HG03060 (cell line): ENCODE measurements around the gene PERCC1.

Experiments used
- ATAC-seq: cut with Tn5 transposase; IDR thresholded peaks from one replicate; pipeline ENCODE4 v1.9.1; 2021; ENCODE audit warnings: low read depth, moderate number of reproducible peaks; ENCODE audit not compliant: unreplicated experiment

Gene PERCC1

GRCh38 chr16:1430759-1431496 is at the start of gene PERCC1:
Gene PERCC1 (plus strand): TSS chr16:1431078. CDS start chr16:1432594, 1,516 bp downstream.
- no peak for ATAC-seq

- no peak for ATAC-seq
These were observed 49.1 kb upstream of the PERCC1 start for GRCh38 chr16:1381612-1382406.

GRCh38 chr16:1383556-1383955 is 47.3 kb upstream of the PERCC1 start:
- ATAC-seq, result no peak

GRCh38 chr16:1385232-1385631 is 45.6 kb upstream of the PERCC1 start:
- ATAC-seq, result no peak

- ATAC-seq, result no peak
These were observed 43.5 kb upstream of the PERCC1 start for GRCh38 chr16:1387331-1387730.

GRCh38 chr16:1389762-1390161 is 41.1 kb upstream of the PERCC1 start:
- ATAC-seq, result no peak

GRCh38 chr16:1390239-1390779 is 40.6 kb upstream of the PERCC1 start:
- no peak for ATAC-seq

- no peak for ATAC-seq
These were observed 38.1 kb upstream of the PERCC1 start for GRCh38 chr16:1392826-1393225.

- no peak for ATAC-seq
These were observed 37.2 kb upstream of the PERCC1 start for GRCh38 chr16:1393613-1394176.

- no peak for ATAC-seq
These were observed 36.4 kb upstream of the PERCC1 start for GRCh38 chr16:1394367-1394951.

GRCh38 chr16:1395444-1396031 is 35.3 kb upstream of the PERCC1 start:
- no peak for ATAC-seq

- ATAC-seq, result no peak
These were observed 33.1 kb upstream of the PERCC1 start for GRCh38 chr16:1397779-1398178.

GRCh38 chr16:1398351-1398750 is 32.5 kb upstream of the PERCC1 start:
- no peak for ATAC-seq

- ATAC-seq, result no peak
These were observed 31.9 kb upstream of the PERCC1 start for GRCh38 chr16:1398826-1399581.

- ATAC-seq, result no peak
These were observed 29.7 kb upstream of the PERCC1 start for GRCh38 chr16:1401061-1401757.

- ATAC-seq, result no peak
These were observed 29.1 kb upstream of the PERCC1 start for GRCh38 chr16:1401758-1402154.

- ATAC-seq, result no peak
These were observed 27.8 kb upstream of the PERCC1 start for GRCh38 chr16:1403036-1403435.

- ATAC-seq, result no peak
These were observed 27.1 kb upstream of the PERCC1 start for GRCh38 chr16:1403733-1404132.

GRCh38 chr16:1407753-1408152 is 23.1 kb upstream of the PERCC1 start:
- no peak for ATAC-seq
